HL-60 (cell line): Measurements from ENCODE around the gene MCEMP1.

Experiments
- CTCF ChIP-seq: IDR thresholded peaks from one replicate; pipeline ENCODE4 v1.5.1; 2011; ENCODE audit warnings: low read length, control low read depth, inconsistent platforms; ENCODE audit not compliant: insufficient read depth
- POLR2AphosphoS5 ChIP-seq: IDR thresholded peaks from 2 replicates; pipeline ENCODE4 v1.6.1; 2012; ENCODE audit warnings: low read depth

DNA sequence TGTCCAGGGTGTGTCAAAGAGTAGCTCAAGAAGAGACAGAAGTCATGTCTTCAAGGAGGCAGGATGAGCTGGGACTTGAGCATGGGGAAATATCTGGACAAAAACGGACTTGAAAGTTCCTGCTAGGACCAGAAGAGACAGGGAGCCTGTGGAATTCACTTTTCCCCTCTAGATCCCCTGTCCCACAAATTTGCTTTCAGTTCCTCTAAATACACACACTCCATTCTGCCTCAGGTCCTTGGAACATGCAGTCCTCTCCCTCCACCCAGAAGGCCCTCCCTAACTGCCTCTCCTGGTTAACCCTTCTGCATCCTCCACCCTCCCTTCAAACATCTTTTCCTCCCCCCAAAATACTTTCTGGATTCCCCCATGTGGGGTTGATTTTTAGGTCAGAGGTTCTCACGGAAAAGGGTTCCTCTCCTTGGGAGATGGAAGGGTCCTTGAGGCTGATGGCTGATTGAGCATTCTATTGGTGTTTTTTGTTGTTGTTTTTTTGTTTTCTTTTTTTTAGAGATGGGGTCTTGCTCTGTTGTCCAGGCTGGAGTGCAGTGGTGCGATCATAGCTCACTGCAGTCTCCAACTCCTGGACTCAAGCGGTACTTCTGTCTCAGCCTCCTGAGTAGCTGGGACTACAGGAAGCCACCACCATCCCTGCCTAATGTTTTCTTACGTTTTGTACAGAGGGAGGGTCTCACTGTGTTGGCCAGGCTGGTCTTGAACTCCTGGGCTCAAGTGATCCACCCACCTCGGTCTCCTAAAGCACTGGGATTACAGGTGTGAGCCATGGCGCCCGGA, 14.9 kb upstream of the MCEMP1 start:
- TF ChIP-seq POLR2AphosphoS5 (no peak), CTCF (no peak)
